Endothelial cell of umbilical vein (primary cell): Measurements from ENCODE around the gene CCIN. TPM values are rescaled to one million over a fixed set of nuclear protein-coding genes. Genes with fewer than 3 reads are reported as not detected.

Source experiments
- BruUV-seq: library from RNA; stranded (reverse); fragments of 400-500 nt; replicated peaks from 2 replicates; lab custom pipeline; 2021; lab: Mats Ljungman, UMichigan
- CTCF ChIA-PET: fragments of 300-600, 350-600 bp; sonication (Branson Sonifier 250); formaldehyde crosslinking; loops from one replicate; lab custom pipeline; 2021; ENCODE audit warnings: antibody characterized with exemption, inconsistent platforms; lab: Charles Lee
- POLR2A ChIA-PET: fragments of 300-600, 350-600 bp; sonication (Branson Sonifier 250); formaldehyde crosslinking; loops from one replicate; lab custom pipeline; 2021; ENCODE audit warnings: antibody characterized with exemption, inconsistent platforms; lab: Charles Lee
- DNase-seq: peaks from one replicate; pipeline ENCODE4 v3.0.0-alpha.2; 2011; ENCODE audit warnings: low read depth, low spot score
- FAIRE-seq: peaks from 2 replicates; lab custom pipeline; 2011; peaks lifted over from hg19 to GRCh38; lab: Jason Lieb, UNC
- H2AFZ ChIP-seq: 2 replicates; pipeline ENCODE4 v1.6.0; 2012; ENCODE audit warnings: low read depth, low read length, control low read depth, inconsistent platforms
- H3K27ac ChIP-seq: 2 replicates; pipeline ENCODE4 v1.5.1; 2011; ENCODE audit warnings: low read depth, mild to moderate bottlenecking, control low read depth, low read length, moderate library complexity; ENCODE audit not compliant: insufficient read depth
- H3K27me3 ChIP-seq, 2 experiments: 2 replicates each; pipeline versions ENCODE4 v1.6.0 to v1.6.1; 2011; ENCODE audit warnings: low read length in 2 of 2, mixed read lengths in 1 of 2; ENCODE audit not compliant: control insufficient read depth in 2 of 2, insufficient read depth in 2 of 2
- H3K36me3 ChIP-seq, 2 experiments: 2 replicates in 1 of 2; 3 replicates in 1 of 2; pipeline ENCODE4 v1.5.1; 2011; ENCODE audit warnings: low read length in 2 of 2, mild to moderate bottlenecking in 1 of 2, moderate library complexity in 1 of 2; ENCODE audit not compliant: control insufficient read depth in 2 of 2, insufficient read depth in 2 of 2; ENCODE audit errors: extremely low read depth in 1 of 2
- H3K4me1 ChIP-seq: 3 replicates; pipeline ENCODE4 v1.5.1; 2011; ENCODE audit warnings: mild to moderate bottlenecking, low read length; ENCODE audit not compliant: control insufficient read depth, insufficient read depth; ENCODE audit errors: extremely low read depth
- H3K4me2 ChIP-seq: 2 replicates; pipeline ENCODE4 v1.6.1; 2011; ENCODE audit warnings: low read length, control low read depth, mixed read lengths; ENCODE audit not compliant: insufficient read depth
- H3K4me3 ChIP-seq, 3 experiments: fragments of 200-600 bp in 1 of 3; sonication (generic), shearing (Covaris generic) in 1 of 3; replicated peaks in 1 of 3; 2 replicates each; pipeline ENCODE4 v1.5.1; 2011 to 2016; ENCODE audit warnings: control low read depth in 3 of 3, low read length in 3 of 3, mild to moderate bottlenecking in 2 of 3, inconsistent platforms in 1 of 3, low read depth in 1 of 3, moderate library complexity in 1 of 3; ENCODE audit not compliant: insufficient read depth in 1 of 3
- H3K79me2 ChIP-seq: 2 replicates; pipeline ENCODE4 v1.6.0; 2012; ENCODE audit warnings: low read length, inconsistent platforms; ENCODE audit not compliant: control insufficient read depth, insufficient read depth
- H3K9ac ChIP-seq: replicated peaks from 2 replicates; pipeline ENCODE3; 2011; ENCODE audit warnings: low read length, control low read depth; ENCODE audit not compliant: insufficient read depth; ENCODE audit errors: extremely low read depth
- H3K9me1 ChIP-seq: replicated peaks from 3 replicates; pipeline ENCODE4 v1.6.0; 2011; ENCODE audit warnings: mild to moderate bottlenecking, low read length; ENCODE audit not compliant: control insufficient read depth, insufficient read depth; ENCODE audit errors: extremely low read depth
- H3K9me3 ChIP-seq: replicated peaks from 2 replicates; pipeline ENCODE4 v1.5.1; 2012; ENCODE audit warnings: low read length, inconsistent platforms; ENCODE audit not compliant: control insufficient read depth, insufficient read depth
- H4K20me1 ChIP-seq: replicated peaks from 2 replicates; pipeline ENCODE3; 2011; ENCODE audit warnings: mild to moderate bottlenecking, low read length; ENCODE audit not compliant: control insufficient read depth, insufficient read depth; ENCODE audit errors: extremely low read depth
- EZH2 ChIP-seq: IDR thresholded peaks from 2 replicates; pipeline ENCODE4 v1.6.1; 2012; ENCODE audit warnings: borderline replicate concordance, low read depth, mild to moderate bottlenecking, moderate library complexity, low read length, inconsistent platforms; ENCODE audit not compliant: severe bottlenecking
- FOS ChIP-seq: IDR thresholded peaks from 2 replicates; pipeline ENCODE4 v1.6.1; 2011; ENCODE audit warnings: mild to moderate bottlenecking, low read length, moderate library complexity, borderline replicate concordance; ENCODE audit not compliant: insufficient read depth
- GATA2 ChIP-seq: IDR thresholded peaks from 2 replicates; pipeline ENCODE4 v1.7.0; 2011; ENCODE audit warnings: low read depth, mild to moderate bottlenecking, moderate library complexity, mixed read lengths, low read length; ENCODE audit not compliant: insufficient read length, insufficient read depth
- MYC ChIP-seq: IDR thresholded peaks from one replicate; pipeline ENCODE4 v1.6.1; 2011; ENCODE audit warnings: mild to moderate bottlenecking, low read depth, low read length
- POLR2A ChIP-seq: IDR thresholded peaks from 2 replicates; pipeline ENCODE4 v1.6.1; 2012; ENCODE audit warnings: low read depth, mild to moderate bottlenecking, control low read depth, low read length
- POLR2AphosphoS5 ChIP-seq: IDR thresholded peaks from 2 replicates; pipeline ENCODE4 v1.6.1; 2012; ENCODE audit warnings: low read depth, mild to moderate bottlenecking, control low read depth, low read length, moderate library complexity; ENCODE audit not compliant: insufficient read depth
- dilution Hi-C: fragments of 300-500 bp; cut with MboI; formaldehyde crosslinking; loops from one replicate; pipeline ENCODE4 v1.15.0; 2019; ENCODE audit warnings: low sequenced_read_pairs; ENCODE audit not compliant: extremely low pct_ligation_motif_present
- intact Hi-C: fragments of 100-400 bp; cut with micrococcal nuclease; formaldehyde crosslinking; loops from one replicate; pipeline ENCODE4 v1.10.0; 2022
- polyA plus RNA-seq, 4 experiments: library from polyadenylated mRNA; depleted of rRNA in 3 of 4; stranded (reverse) in 3 of 4; unstranded in 1 of 4; fragments of >200 nt; gene quantifications; 2 replicates each; pipeline versions ENCODE4 v1.2.1 to v1.2.3, GENCODE V29; 2011 to 2012; ENCODE audit warnings: missing spikeins in 1 of 4
- total RNA-seq: library from RNA; stranded (reverse); gene quantifications from 2 replicates; pipeline ENCODE4 v1.2.3, GENCODE V29; 2021
- TF ChIP-seq, protein P1 (sequence below), 2 donors: IDR thresholded peaks; 1 replicate in 1 of 2; 2 replicates in 1 of 2; pipeline ENCODE4 v1.5.1; 2011; ENCODE audit warnings: low read length in 2 of 2, mild to moderate bottlenecking in 2 of 2, moderate library complexity in 2 of 2, control low read depth in 1 of 2, inconsistent platforms in 1 of 2, low read depth in 1 of 2; ENCODE audit not compliant: insufficient read depth in 1 of 2; ENCODE audit errors: extremely low read depth in 1 of 2
- TF ChIP-seq, protein P2 (sequence below): IDR thresholded peaks from 2 replicates; pipeline ENCODE4 v1.6.1; 2011; ENCODE audit not compliant: insufficient read depth, insufficient read length

Gene CCIN
- total and polyA plus RNA-seq, 2 donors (not counting 3 experiments of a cell fraction or from before 2014, with no cell fraction given), result 0.22 to 1.2 TPM

DNA sequence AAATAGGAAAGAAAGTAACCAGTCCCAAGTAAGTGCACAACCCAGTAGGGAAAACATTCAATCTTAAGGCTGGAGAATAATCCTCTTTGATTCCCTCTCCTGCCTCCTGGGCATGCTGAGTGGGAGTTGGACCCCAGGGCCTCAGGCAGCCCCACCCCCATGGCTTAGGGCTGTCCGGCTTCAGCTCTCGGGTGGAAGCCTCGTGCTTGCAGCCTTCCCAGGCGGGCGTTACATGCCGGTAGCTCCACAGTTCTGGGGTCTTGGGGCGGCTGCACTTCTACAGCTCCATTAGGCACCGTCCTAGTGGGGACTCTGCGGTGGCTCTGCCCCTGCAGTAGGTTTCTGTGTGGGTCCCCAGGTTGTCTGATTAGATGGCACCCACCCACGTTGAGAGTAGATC is 22.5 kb upstream of the CCIN start:
- Histone ChIP-seq H3K9me3 (no peaks in the 10 kb centered on the region), H3K4me2 (no peak overlapping the region), H3K4me3 (no peak overlapping the region), H3K9me1 (no peaks in the 10 kb centered on the region), H3K27me3 (no peaks in the 10 kb centered on the region), H3K4me1 (peaks cover 27% of the 10 kb centered on the region), H3K27ac (no peak overlapping the region), H2AFZ (no peak overlapping the region), H3K36me3 (no peaks in the 10 kb centered on the region), H4K20me1 (no peaks in the 10 kb centered on the region), H3K79me2 (no peaks in the 10 kb centered on the region), H3K9ac (no peak overlapping the region)
- BruUV-seq, result no TSS peak
- dilution Hi-C loops, result no loop called here
- CTCF ChIA-PET, result interaction anchor here (0.9 to 3.5 kb wide), 3 partner anchors 10 to 44 kb away, joined by 4 to 54 read pairs (median 5); partner anchors contain the start of gene GLIPR2
- FAIRE-seq, result no peak
- POLR2A ChIA-PET, result no interaction called here
- no peak for DNase-seq
- intact Hi-C loops, result no loop called here
- TF ChIP-seq, protein P1, sequence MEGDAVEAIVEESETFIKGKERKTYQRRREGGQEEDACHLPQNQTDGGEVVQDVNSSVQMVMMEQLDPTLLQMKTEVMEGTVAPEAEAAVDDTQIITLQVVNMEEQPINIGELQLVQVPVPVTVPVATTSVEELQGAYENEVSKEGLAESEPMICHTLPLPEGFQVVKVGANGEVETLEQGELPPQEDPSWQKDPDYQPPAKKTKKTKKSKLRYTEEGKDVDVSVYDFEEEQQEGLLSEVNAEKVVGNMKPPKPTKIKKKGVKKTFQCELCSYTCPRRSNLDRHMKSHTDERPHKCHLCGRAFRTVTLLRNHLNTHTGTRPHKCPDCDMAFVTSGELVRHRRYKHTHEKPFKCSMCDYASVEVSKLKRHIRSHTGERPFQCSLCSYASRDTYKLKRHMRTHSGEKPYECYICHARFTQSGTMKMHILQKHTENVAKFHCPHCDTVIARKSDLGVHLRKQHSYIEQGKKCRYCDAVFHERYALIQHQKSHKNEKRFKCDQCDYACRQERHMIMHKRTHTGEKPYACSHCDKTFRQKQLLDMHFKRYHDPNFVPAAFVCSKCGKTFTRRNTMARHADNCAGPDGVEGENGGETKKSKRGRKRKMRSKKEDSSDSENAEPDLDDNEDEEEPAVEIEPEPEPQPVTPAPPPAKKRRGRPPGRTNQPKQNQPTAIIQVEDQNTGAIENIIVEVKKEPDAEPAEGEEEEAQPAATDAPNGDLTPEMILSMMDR (IDR thresholded peaks at IDR 0.05; ENCODE audit: extremely low read depth in 1 of 2, insufficient read depth in 1 of 2, low read depth in 1 of 2, low read length in 2 of 2), result no peak

DNA sequence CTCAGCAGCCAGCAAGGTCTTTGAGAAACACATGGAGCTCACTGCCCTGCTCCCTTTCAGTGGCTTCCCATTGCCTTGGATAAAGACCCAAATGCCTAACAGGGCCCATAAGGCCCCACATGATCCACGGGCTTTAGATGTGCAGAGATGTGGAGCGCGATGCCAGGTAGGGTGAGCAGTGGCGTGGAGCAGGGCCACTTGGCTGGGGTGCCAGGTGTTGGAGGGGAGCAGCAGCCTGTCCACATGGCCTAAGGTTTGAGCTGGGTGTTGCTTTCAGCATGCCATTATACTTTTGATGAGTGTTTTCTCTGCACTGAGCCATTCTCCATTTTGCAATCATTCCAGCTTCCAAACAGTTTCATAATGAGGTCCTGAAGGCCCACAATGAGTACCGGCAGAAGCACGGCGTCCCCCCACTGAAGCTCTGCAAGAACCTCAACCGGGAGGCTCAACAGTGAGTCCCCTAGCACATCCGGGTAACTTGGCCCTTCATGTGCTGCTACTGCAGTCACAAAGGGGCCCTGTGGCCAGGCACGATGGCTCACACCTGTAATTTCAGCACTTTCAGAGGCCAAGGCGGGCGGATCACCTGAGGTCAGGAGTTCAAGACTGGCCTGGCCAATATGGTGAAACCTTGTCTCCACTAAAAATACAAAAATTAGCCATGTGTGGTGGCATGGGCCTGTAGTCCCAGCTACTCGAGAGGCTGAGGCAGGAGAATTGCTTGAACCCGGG is 21.6 kb upstream of the CCIN start:
- H3K9me1 ChIP-seq, result no peaks in the 10 kb centered on the region
- ChIA-PET POLR2A (no interaction called here), CTCF (interaction anchor here (0.8 to 3.5 kb wide), 4 partner anchors 11 to 124 kb away, joined by 4 to 54 read pairs (median 4); partner anchors contain the start of gene GLIPR2)
- H3K9me3 ChIP-seq, result no peaks in the 10 kb centered on the region
- H3K4me3 ChIP-seq, result no peak overlapping the region
- H3K27ac ChIP-seq, result no peak overlapping the region
- intact Hi-C loops, result loop anchor here (2.0 kb wide), 1 partner anchor 15 kb away; no protein-coding TSS in a partner anchor
- H2AFZ ChIP-seq, result no peak overlapping the region
- no peaks in the 10 kb centered on the region for H4K20me1 ChIP-seq
- no peak overlapping the region for H3K4me2 ChIP-seq
- FAIRE-seq, result no peak
- no peaks in the 10 kb centered on the region for H3K79me2 ChIP-seq
- no TSS peak for BruUV-seq
- peaks cover 35% of the 10 kb centered on the region for H3K4me1 ChIP-seq
- no peak overlapping the region for H3K9ac ChIP-seq
- no peaks in the 10 kb centered on the region for H3K36me3 ChIP-seq
- H3K27me3 ChIP-seq, result no peaks in the 10 kb centered on the region
- dilution Hi-C loops, result no loop called here
- no peak for DNase-seq
- no peak for TF ChIP-seq POLR2A
- TF ChIP-seq, protein P1 (IDR thresholded peaks at IDR 0.05; ENCODE audit: extremely low read depth in 1 of 2, insufficient read depth in 1 of 2, low read depth in 1 of 2, low read length in 2 of 2), result no peak
- no peak for TF ChIP-seq MYC
- TF ChIP-seq FOS, result no peak
- TF ChIP-seq POLR2AphosphoS5, result no peak
- TF ChIP-seq, protein P2, sequence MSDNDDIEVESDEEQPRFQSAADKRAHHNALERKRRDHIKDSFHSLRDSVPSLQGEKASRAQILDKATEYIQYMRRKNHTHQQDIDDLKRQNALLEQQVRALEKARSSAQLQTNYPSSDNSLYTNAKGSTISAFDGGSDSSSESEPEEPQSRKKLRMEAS, result no peak
- no peak for TF ChIP-seq EZH2
- TF ChIP-seq GATA2, result no peak
